HFFc6 (cell line): ENCODE results near the gene CACHD1. TPM values are rescaled to one million over a fixed set of nuclear protein-coding genes. Genes with fewer than 3 reads are reported as not detected.

Experiments used
- DNase-seq: peaks from one replicate; pipeline ENCODE4 v3.0.0-alpha.2; 2018
- H3K27ac Mint-ChIP-seq: 2 replicates; pipeline ENCODE4 v1.8.0; 2020; ENCODE audit warnings: mild to moderate bottlenecking, mixed read lengths
- H3K27me3 Mint-ChIP-seq: 2 replicates; pipeline ENCODE4 v1.8.0; 2021; ENCODE audit warnings: mild to moderate bottlenecking, moderate library complexity, mixed read lengths; ENCODE audit not compliant: insufficient read depth
- H3K36me3 Mint-ChIP-seq: 2 replicates; pipeline ENCODE4 v1.8.0; 2021; ENCODE audit warnings: low read depth, mixed read lengths
- H3K4me1 Mint-ChIP-seq: 2 replicates; pipeline ENCODE4 v1.8.0; 2020; ENCODE audit warnings: low read depth, mixed read lengths
- H3K4me3 Mint-ChIP-seq: 2 replicates; pipeline ENCODE4 v1.8.0; 2020; ENCODE audit warnings: mild to moderate bottlenecking, moderate library complexity, mixed read lengths
- H3K9me3 Mint-ChIP-seq: 2 replicates; pipeline ENCODE4 v1.8.0; 2020; ENCODE audit warnings: mild to moderate bottlenecking, mixed read lengths
- CTCF ChIP-seq: fragments of 200-600 bp; sonication (generic); IDR thresholded peaks from 2 replicates; pipeline ENCODE4 v1.5.0; 2021; ENCODE audit warnings: antibody characterized with exemption, mild to moderate bottlenecking
- total RNA-seq, 6 experiments: library from RNA; stranded (reverse); fragmentation: NEBNext Ultra II Directional; extraction: Animal tissue kit (Norgen Biotek cat#: 25700); gene quantifications; 2 replicates in 1 of 6; 3 replicates in 5 of 6; pipeline ENCODE4 v1.2.3, GENCODE V29; 2021

Gene CACHD1
- total RNA-seq, 6 experiments from 2014 or later, result 3.9 to 5.5 (median 5.1) TPM

- Mint-ChIP-seq H3K9me3 (no peaks in the 10 kb centered on the region), H3K4me3 (no peak overlapping the region), H3K27ac (no peak overlapping the region), H3K4me1 (no peaks in the 10 kb centered on the region), H3K36me3 (peaks cover 5% of the 10 kb centered on the region), H3K27me3 (no peaks in the 10 kb centered on the region)
- DNase-seq, result no peak
- TF ChIP-seq CTCF, result no peak
Observed at GRCh38 chr1:64678366-64678765, 208.4 kb downstream of the CACHD1 start.

DNA sequence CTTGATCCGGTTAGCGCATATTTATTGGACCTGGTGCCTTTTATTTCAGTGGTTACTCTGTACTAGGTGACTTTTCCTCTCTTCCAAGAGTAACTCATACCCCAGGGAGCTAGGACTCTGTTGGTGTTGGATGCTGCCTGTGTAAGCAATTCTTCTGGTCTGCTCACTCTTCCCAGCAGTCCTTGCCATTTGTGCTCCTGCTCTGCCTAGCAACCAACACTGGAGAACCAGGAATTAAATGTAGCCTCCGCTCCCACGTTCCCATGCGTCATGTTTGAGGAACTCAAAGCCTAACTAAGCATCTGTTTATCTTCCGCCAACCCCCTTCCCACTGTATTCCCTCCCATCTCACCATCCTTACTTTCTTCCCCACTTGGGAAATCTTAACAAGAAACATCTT is 209.2 kb downstream of the CACHD1 start:
- Mint-ChIP-seq H3K9me3 (no peaks in the 10 kb centered on the region), H3K27ac (no peak overlapping the region), H3K27me3 (no peaks in the 10 kb centered on the region), H3K4me1 (no peaks in the 10 kb centered on the region), H3K36me3 (peaks cover 5% of the 10 kb centered on the region), H3K4me3 (no peak overlapping the region)
- no peak for TF ChIP-seq CTCF
- no peak for DNase-seq

DNA sequence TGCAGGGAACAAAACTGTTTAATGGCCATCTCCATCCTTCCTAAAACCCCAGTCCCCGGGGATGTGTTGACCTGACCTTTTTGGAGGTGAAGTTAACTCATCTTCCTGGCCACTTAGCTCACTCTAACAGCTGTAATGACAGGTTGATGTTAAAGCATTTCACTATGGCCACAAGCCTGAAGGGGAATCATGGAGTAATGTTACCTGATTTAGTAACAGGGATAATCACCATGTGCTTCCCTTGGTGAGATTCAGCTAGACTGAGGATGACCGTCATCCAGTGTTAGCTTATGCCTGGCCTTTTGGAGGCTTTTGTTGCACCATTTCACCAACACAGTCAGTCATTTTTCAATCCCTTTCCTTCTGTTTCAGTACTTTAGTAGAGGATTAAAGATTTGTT is 210.7 kb downstream of the CACHD1 start:
- TF ChIP-seq CTCF, result no peak
- peaks cover 5% of the 10 kb centered on the region for H3K36me3 Mint-ChIP-seq
- H3K4me1 Mint-ChIP-seq, result no peaks in the 10 kb centered on the region
- no peak overlapping the region for H3K4me3 Mint-ChIP-seq
- no peak overlapping the region for H3K27ac Mint-ChIP-seq
- H3K27me3 Mint-ChIP-seq, result no peaks in the 10 kb centered on the region
- H3K9me3 Mint-ChIP-seq, result no peaks in the 10 kb centered on the region
- no peak for DNase-seq

GRCh38 chr1:64681043-64681442 is 211.1 kb downstream of the CACHD1 start:
- no peaks in the 10 kb centered on the region for H3K4me1 Mint-ChIP-seq
- no peaks in the 10 kb centered on the region for H3K9me3 Mint-ChIP-seq
- no peak overlapping the region for H3K4me3 Mint-ChIP-seq
- no peak for DNase-seq
- no peaks in the 10 kb centered on the region for H3K27me3 Mint-ChIP-seq
- H3K36me3 Mint-ChIP-seq, result peaks cover 5% of the 10 kb centered on the region
- no peak for TF ChIP-seq CTCF
- no peak overlapping the region for H3K27ac Mint-ChIP-seq

DNA sequence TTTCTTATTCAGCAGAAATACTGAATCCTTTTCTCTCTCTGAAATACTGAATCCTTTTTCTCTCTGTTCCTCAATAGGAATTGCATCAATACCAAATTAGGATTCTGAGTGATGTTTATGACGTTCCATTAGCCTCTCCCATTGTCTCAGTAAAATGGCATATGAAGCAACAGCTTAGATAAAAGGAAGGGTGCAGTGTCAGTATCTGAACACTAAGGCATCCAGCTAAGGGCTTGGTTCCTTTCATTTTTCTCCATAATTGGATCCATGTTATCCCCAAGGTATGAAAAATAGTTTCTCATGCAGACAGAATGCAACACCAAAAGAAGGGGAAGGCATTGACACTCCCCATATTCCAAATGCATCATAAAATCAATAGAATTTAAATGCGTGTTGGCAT is 213.5 kb downstream of the CACHD1 start:
- Mint-ChIP-seq H3K4me1 (peaks cover 20% of the 10 kb centered on the region), H3K36me3 (peaks cover 5% of the 10 kb centered on the region), H3K4me3 (no peak overlapping the region), H3K27me3 (no peaks in the 10 kb centered on the region), H3K27ac (no peak overlapping the region), H3K9me3 (no peaks in the 10 kb centered on the region)
- TF ChIP-seq CTCF, result no peak
- DNase-seq, result no peak

DNA sequence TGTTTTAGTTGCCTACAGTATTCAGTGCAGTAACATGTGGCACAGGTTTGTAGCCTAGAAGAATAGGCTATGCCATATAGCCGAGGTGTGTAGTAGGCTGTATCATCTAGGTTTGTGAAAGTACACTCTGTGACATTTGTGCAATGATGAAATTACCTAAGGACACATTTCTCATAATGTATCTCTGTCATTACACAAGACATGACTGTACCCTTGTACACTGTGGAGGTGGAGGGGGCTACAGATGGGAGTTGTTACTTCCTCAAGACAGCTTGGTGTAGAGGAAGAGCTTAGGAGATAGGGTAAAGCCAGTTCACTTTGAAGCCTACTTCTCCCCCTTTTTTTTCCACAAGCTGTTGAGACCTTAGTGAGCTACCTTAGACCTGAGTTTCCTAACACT is 215.3 kb downstream of the CACHD1 start:
- Mint-ChIP-seq H3K36me3 (peaks cover 5% of the 10 kb centered on the region), H3K27me3 (peaks cover 2% of the 10 kb centered on the region; the same call in 1 of the 2 replicates), H3K4me1 (peaks cover 22% of the 10 kb centered on the region), H3K27ac (no peak overlapping the region), H3K9me3 (no peaks in the 10 kb centered on the region), H3K4me3 (no peak overlapping the region)
- no peak for TF ChIP-seq CTCF
- no peak for DNase-seq
